Activated B cell treated with CpG ODN at 0.5 μM for 24 hours (primary cell): Measurements from ENCODE around the gene PHAF1. TPM values are rescaled to one million over a fixed set of nuclear protein-coding genes. Genes with fewer than 3 reads are reported as not detected.

ENCODE experiments used
- ATAC-seq: fragments of 200-7000 bp; cut with Tn5 transposase; one replicate; pipeline ENCODE4 v1.10.0; 2021; ENCODE audit warnings: low read depth, mild to moderate bottlenecking, moderate library complexity
- CTCF ChIA-PET: fragments of 350-600 bp; sonication (Branson Sonifier 250); formaldehyde crosslinking; loops from one replicate; lab custom pipeline; 2021; ENCODE audit warnings: antibody characterized with exemption; lab: Charles Lee
- POLR2A ChIA-PET: fragments of 350-600 bp; sonication (Branson Sonifier 250); formaldehyde crosslinking; loops from one replicate; lab custom pipeline; 2021; ENCODE audit warnings: antibody characterized with exemption; lab: Charles Lee
- DNase-seq: peaks from one replicate; pipeline ENCODE4 v3.0.0; 2022
- H3K27ac Mint-ChIP-seq: one replicate; pipeline ENCODE4 v1.8.0; 2020; ENCODE audit warnings: mixed read lengths
- H3K27me3 Mint-ChIP-seq: one replicate; pipeline ENCODE4 v1.8.0; 2021; ENCODE audit warnings: mixed read lengths
- H3K36me3 Mint-ChIP-seq: one replicate; pipeline ENCODE4 v1.8.0; 2021; ENCODE audit warnings: low read depth, mixed read lengths
- H3K4me1 Mint-ChIP-seq: one replicate; pipeline ENCODE4 v1.8.0; 2021; ENCODE audit warnings: mixed read lengths
- H3K4me3 Mint-ChIP-seq: one replicate; pipeline ENCODE4 v1.8.0; 2020; ENCODE audit warnings: mild to moderate bottlenecking, mixed read lengths
- H3K9me3 Mint-ChIP-seq: one replicate; pipeline ENCODE4 v1.8.0; 2020; ENCODE audit warnings: mixed read lengths
- intact Hi-C: fragments of 100-400 bp; cut with micrococcal nuclease; formaldehyde crosslinking; loops from one replicate; pipeline ENCODE4 v1.15.1; 2024
- total RNA-seq: library from RNA; stranded (reverse); gene quantifications from 2 replicates; pipeline ENCODE4 v1.2.3, GENCODE V29; 2022
- TF ChIP-seq, protein P1 (sequence below): fragments of 200-600 bp; IDR thresholded peaks from one replicate; pipeline ENCODE4 v1.8.0; 2022; ENCODE audit warnings: antibody characterized with exemption, mild to moderate bottlenecking

Gene PHAF1
- total RNA-seq, 1 donor from 2014 or later, result 16.9 TPM

- TF ChIP-seq, protein P1, sequence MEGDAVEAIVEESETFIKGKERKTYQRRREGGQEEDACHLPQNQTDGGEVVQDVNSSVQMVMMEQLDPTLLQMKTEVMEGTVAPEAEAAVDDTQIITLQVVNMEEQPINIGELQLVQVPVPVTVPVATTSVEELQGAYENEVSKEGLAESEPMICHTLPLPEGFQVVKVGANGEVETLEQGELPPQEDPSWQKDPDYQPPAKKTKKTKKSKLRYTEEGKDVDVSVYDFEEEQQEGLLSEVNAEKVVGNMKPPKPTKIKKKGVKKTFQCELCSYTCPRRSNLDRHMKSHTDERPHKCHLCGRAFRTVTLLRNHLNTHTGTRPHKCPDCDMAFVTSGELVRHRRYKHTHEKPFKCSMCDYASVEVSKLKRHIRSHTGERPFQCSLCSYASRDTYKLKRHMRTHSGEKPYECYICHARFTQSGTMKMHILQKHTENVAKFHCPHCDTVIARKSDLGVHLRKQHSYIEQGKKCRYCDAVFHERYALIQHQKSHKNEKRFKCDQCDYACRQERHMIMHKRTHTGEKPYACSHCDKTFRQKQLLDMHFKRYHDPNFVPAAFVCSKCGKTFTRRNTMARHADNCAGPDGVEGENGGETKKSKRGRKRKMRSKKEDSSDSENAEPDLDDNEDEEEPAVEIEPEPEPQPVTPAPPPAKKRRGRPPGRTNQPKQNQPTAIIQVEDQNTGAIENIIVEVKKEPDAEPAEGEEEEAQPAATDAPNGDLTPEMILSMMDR, result no peak
- ATAC-seq, result no peak
- DNase-seq, result no peak
- H3K27me3 Mint-ChIP-seq, result peaks cover 3% of the 10 kb centered on the region
- ChIA-PET CTCF (interaction anchor here (0.8 to 1.8 kb wide), 4 partner anchors 13 to 178 kb away, joined by 3 to 15 read pairs (median 11); partner anchors contain the start of gene NOL3), POLR2A (interaction anchor here (1.0 kb wide), 1 partner anchor 128 kb away, joined by 6 read pairs; no protein-coding TSS in a partner anchor)
- intact Hi-C loops, result loop anchor here (10.0 kb wide), 1 partner anchor 509 kb away; the partner anchor contains the start of genes ACD, C16orf86, ENKD1 and PARD6A
- H3K27ac Mint-ChIP-seq, result no peak overlapping the region
- peaks cover 51% of the 10 kb centered on the region for H3K4me1 Mint-ChIP-seq
- H3K4me3 Mint-ChIP-seq, result peak overlapping the region; percentile 20
- peaks cover 3% of the 10 kb centered on the region for H3K36me3 Mint-ChIP-seq
- H3K9me3 Mint-ChIP-seq, result no peaks in the 10 kb centered on the region
These were observed 46.6 kb downstream of the PHAF1 start for GRCh38 chr16:67156143-67156844.

- peak overlapping the region; percentile 21 for H3K27ac Mint-ChIP-seq
- intact Hi-C loops, result loop anchor here (10.0 kb wide), 1 partner anchor 508 kb away; the partner anchor contains the start of genes ACD, C16orf86, ENKD1 and PARD6A
- TF ChIP-seq, protein P1, result no peak
- CTCF ChIA-PET, result interaction anchor here (0.8 to 2.2 kb wide), 6 partner anchors 13 to 205 kb away, joined by 3 to 14 read pairs (median 4); partner anchors contain the start of gene NOL3
- H3K36me3 Mint-ChIP-seq, result peaks cover 3% of the 10 kb centered on the region
- peak overlapping the region; percentile 47 for H3K4me3 Mint-ChIP-seq
- POLR2A ChIA-PET, result interaction anchor here (0.6 kb wide), 1 partner anchor 1166 kb away, joined by 4 read pairs; no protein-coding TSS in a partner anchor
- peaks cover 53% of the 10 kb centered on the region for H3K4me1 Mint-ChIP-seq
- DNase-seq, result no peak
- peaks cover 9% of the 10 kb centered on the region for H3K27me3 Mint-ChIP-seq
- no peaks in the 10 kb centered on the region for H3K9me3 Mint-ChIP-seq
- no peak for ATAC-seq
These were observed 47.5 kb downstream of the PHAF1 start for GRCh38 chr16:67157106-67157748.

DNA sequence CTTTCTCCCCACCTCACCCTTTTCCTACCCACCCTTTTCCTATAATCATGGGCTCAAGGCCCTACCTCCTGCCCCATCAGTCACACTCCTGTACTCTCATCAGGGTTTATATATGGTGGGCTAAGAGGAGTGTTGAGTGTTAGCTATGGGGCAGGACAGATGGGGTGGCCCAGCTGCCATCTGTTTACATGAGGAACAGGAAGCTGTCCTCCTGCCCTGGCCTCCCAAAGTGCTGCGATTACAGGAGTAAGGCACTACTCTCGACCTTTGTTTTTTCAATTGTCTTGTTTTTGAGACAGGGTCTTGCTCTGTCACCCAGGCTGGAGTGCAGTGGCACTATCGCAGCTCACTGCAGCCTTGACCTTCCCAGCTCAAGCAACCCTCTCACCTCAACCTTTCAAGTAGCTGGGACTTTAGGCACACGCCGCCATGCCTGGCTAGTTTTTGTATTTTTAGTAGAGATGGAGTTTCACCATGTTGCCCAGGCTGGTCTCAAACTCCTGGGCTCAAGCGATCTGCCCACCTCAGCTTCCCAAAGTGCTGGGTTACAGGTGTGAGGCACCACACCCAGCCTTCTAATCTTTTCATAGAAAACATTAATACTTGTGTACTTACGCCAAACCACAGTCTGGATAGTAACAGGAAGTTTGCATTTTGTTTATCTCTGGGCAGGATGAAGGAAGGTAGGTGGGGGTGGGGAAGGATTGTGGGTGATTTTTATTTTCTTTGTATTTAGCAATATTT lies 48.3 kb downstream of the PHAF1 start:
- Mint-ChIP-seq H3K27ac (peak overlapping the region; percentile 94), H3K36me3 (peaks cover 3% of the 10 kb centered on the region), H3K4me3 (peak overlapping the region; percentile 94), H3K4me1 (peaks cover 54% of the 10 kb centered on the region), H3K9me3 (no peaks in the 10 kb centered on the region), H3K27me3 (peaks cover 13% of the 10 kb centered on the region)
- POLR2A ChIA-PET, result interaction anchor here (0.5 to 2.2 kb wide), 10 partner anchors 7 to 1165 kb away, joined by 3 to 20 read pairs (median 4); partner anchors contain the start of genes B3GNT9, CBFB, CTCF and FHOD1
- DNase-seq (no peak), ATAC-seq (no peak)
- TF ChIP-seq, protein P1, result no peak
- CTCF ChIA-PET, result interaction anchor here (1.0 to 2.2 kb wide), 5 partner anchors 20 to 206 kb away, joined by 3 to 14 read pairs (median 4); no protein-coding TSS in a partner anchor
- intact Hi-C loops, result loop anchor here (2.0 to 10.0 kb wide), 4 partner anchors 35 to 507 kb away; partner anchors contain the start of genes ACD, C16orf86, E2F4 and ENKD1

DNA sequence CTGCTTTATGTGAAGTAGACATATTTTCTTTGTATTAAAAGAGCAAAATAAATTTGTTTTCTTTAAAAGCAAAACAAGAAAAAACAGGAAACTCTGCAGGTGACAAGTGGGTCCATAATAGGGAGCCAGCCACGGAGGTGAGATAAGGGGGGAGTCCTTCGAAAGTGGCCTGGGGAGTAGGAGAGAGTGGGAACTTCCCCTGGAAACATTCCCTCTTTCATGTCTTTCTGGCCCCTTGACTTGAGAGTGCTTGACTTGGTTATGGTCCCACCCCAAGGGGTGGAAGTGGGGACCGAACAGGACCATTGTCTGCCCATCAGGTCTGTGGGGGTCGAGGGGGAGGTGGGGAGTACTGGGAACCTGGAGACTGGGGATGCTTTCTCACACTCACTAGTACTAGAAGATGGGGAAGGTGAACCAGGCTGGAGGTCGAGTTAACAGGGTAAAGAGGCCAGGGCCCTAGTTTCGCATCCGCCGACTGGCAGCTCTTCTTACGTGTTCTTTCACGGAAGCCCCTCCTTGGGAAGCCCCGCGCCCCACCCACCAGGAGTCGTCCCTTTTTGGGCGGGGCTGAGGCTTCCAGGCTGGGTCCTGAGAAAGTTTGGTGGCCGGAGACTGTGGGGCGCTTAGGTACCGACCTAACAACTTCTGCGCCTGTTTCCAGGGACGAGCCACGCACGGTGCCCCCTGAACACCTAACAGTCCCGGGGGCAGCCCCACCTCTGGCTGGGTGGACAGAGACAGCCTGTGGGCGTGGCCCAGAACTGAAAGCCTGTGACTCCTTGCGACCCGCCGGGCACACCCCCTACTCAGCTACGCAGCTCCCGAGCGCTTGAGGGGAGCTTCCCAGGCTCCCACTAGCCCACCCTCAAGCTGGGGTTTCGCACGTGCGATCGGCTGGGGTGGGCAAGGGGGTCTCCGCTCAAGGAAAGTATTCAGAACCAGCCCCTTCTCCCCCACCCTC lies 49.2 kb downstream of the PHAF1 start:
- H3K4me1 Mint-ChIP-seq, result peaks cover 58% of the 10 kb centered on the region

More for the DNA sequence above, 49.2 kb downstream of the PHAF1 start:
- H3K27me3 Mint-ChIP-seq, result peaks cover 13% of the 10 kb centered on the region
- CTCF ChIA-PET, result interaction anchor here (1.4 to 2.2 kb wide), 3 partner anchors 26 to 141 kb away, joined by 3 to 14 read pairs (median 12); no protein-coding TSS in a partner anchor
- H3K9me3 Mint-ChIP-seq, result no peaks in the 10 kb centered on the region
- peaks cover 3% of the 10 kb centered on the region for H3K36me3 Mint-ChIP-seq
- TF ChIP-seq, protein P1, result no peak
- POLR2A ChIA-PET, result interaction anchor here (0.5 to 2.2 kb wide), 11 partner anchors 8 to 926 kb away, joined by 3 to 20 read pairs (median 3); partner anchors contain the start of genes B3GNT9, CBFB, CTCF and FHOD1
- peak overlapping the region; percentile 94 for H3K27ac Mint-ChIP-seq
- peak overlapping the region; percentile 94 for H3K4me3 Mint-ChIP-seq
- ATAC-seq (peak; percentile 61), DNase-seq (peak; percentile 78)
- intact Hi-C loops, result loop anchor here (1.0 to 10.0 kb wide), 7 partner anchors 15 to 506 kb away; partner anchors contain the start of genes ACD, C16orf86, CBFB and E2F4
